ENCODE measurements around the gene RPL10. TPM values are rescaled to one million over a fixed set of nuclear protein-coding genes. Genes with fewer than 3 reads are reported as not detected.
A peak's percentile ranks its signal among the peaks of the same experiment; 100 is the strongest.

Gene RPL10
- total RNA-seq, 6 experiments from 2014 or later, result 899 to 1,899 (median 1,157) TPM

DNA sequence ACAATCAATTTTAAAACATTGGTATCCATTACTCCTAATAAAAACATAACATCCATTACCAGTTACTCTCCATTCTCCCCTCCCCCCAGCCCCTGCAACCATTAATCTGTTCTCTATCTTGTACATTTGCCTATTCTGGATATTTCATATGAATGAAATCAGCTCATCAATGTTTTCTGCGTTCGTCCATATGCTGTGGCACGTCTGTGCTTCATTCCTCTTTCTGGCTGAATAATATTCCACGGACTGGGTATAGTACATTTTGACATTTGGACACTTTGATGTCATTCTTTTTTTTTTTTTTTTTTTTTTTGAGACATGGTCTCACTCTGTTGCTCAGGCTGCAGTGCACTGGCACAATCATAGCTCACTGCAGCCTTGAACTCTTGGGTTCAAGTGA lies 5.7 kb downstream of the RPL10 start:
- Histone ChIP-seq H3K9me3 (no peaks in the 10 kb centered on the region), H3K4me3 (no peak overlapping the region), H3K4me1 (peaks cover 0 to 25% (median 6%) of the 10 kb centered on the region in 4 donors), H3K27ac (no peak overlapping the region), H3K36me3 (peaks cover 0 to 18% (median 4%) of the 10 kb centered on the region in 4 donors), H3K27me3 (no peaks in the 10 kb centered on the region)
- no peak for ATAC-seq
- TF ChIP-seq CTCF (IDR thresholded peaks at IDR 0.05) (no peak), POLR2A (IDR thresholded peaks at IDR 0.05) (no peak)
- no peak for DNase-seq
- WGBS (ENCODE audit: insufficient coverage, low coverage, low lambda C conversion rate, missing lambda C conversion rate), result 69% methylated on average over 4 of the region's 4 CpGs
- intact Hi-C loops (cut with DNase I), result loop anchor here in 1 of 2 donors (5.0 kb wide), 1 partner anchor 128 kb away; no protein-coding TSS in a partner anchor

DNA sequence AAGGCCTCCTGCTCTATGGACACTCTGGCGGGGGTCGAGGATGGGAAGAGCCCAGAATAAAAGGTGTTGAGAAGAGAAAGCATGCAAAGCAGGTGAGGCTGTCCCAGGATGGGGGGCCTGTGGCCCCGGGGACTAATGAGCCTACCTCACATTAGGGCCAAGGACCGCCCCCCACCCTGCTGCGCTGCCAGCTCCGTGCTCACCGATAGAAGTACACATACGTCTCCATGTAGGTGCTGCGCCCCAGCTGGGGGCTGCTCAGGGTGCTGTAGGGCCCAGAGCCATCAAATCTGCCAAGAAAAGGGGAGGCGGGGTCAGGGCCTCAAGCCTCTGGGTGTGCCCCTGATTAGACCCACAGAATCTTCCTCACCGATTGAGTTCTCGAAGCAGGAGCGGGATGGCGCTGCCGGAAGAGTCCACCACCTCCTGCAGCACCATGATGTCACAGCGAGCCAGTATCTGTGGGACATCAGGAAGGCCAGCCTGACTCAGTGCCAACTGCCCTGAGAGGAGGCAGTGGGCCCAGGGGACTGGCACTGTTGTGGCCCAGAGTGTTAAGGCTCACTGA lies 6.5 kb downstream of the RPL10 start:
- TF ChIP-seq CTCF (IDR thresholded peaks at IDR 0.05), result no peak
- TF ChIP-seq POLR2A (IDR thresholded peaks at IDR 0.05), result no peak
- DNase-seq, result no peak
- Histone ChIP-seq H3K36me3 (peaks cover 0 to 10% (median 4%) of the 10 kb centered on the region in 4 donors), H3K4me3 (no peak overlapping the region), H3K27me3 (no peaks in the 10 kb centered on the region), H3K27ac (no peak overlapping the region), H3K4me1 (peaks cover 0 to 19% (median 6%) of the 10 kb centered on the region in 4 donors), H3K9me3 (no peaks in the 10 kb centered on the region)
- WGBS (ENCODE audit: insufficient coverage, low coverage, low lambda C conversion rate, missing lambda C conversion rate), result 85% methylated on average over 5 of the region's 16 CpGs
- no peak for ATAC-seq
- intact Hi-C loops (cut with DNase I), result loop anchor here in 1 of 2 donors (5.0 kb wide), 1 partner anchor 128 kb away; no protein-coding TSS in a partner anchor

GRCh38 chrX:154408659-154409221 lies 10.6 kb downstream of the RPL10 start:
- Histone ChIP-seq H3K27me3 (no peaks in the 10 kb centered on the region), H3K4me1 (no peaks in the 10 kb centered on the region), H3K36me3 (no peaks in the 10 kb centered on the region), H3K27ac (peak overlapping the region in 1 of 3 donors; percentile 49), H3K4me3 (no peak overlapping the region), H3K9me3 (no peaks in the 10 kb centered on the region)
- intact Hi-C loops (cut with DNase I), result no loop called here
- no peak for ATAC-seq
- WGBS (ENCODE audit: insufficient coverage, low coverage, low lambda C conversion rate, missing lambda C conversion rate), result 65% methylated on average over 5 of the region's 10 CpGs
- no peak for TF ChIP-seq POLR2A (IDR thresholded peaks at IDR 0.05)
- TF ChIP-seq CTCF (IDR thresholded peaks at IDR 0.05), result no peak
- no peak for DNase-seq

DNA sequence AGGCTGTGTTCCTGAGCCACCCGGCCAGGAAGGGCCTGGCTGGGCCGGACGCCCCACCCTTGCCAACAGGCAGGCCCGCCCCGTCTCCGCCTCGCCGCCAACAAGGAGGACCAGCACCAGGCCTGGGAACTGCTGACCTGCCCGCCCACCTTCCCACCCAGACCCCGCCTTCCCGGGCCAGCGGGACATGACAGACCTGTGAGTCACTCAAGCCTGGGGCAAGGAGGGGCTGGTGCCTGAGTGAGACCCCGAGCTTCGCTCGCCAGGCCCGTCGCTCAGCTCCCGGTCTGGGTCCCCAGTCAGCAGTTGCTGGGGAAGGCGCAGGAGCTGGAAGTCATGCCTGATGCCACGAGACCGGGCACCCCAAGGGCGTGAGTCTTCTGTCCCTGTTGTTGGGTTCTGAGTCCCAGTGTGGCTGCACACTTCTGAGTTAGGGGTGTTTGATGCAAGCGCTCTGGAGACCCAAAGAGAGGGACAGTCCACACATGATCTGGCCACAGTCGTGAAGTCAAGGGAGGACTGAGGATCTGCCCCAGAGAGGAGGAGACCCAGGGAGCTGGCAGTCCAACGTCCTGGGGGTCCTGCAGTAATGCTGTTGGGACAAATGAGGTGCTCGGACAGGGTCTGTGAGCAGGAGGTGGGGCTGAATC lies 11.2 kb downstream of the RPL10 start, which contains the start of gene DNASE1L1:
Gene DNASE1L1 (minus strand): TSS at position 33 of the 650 bp plus-strand sequence. CDS start 3,686 bp downstream, outside the sequence.
- 43% methylated on average over 3 of the region's 26 CpGs for WGBS (ENCODE audit: insufficient coverage, low coverage, low lambda C conversion rate, missing lambda C conversion rate)
- Histone ChIP-seq H3K27ac (peak within 1 kb of the TSS; percentile 6 to 49 (median 38)), H3K27me3 (no peaks in the 10 kb centered on the region), H3K4me1 (no peaks in the 10 kb centered on the region), H3K9me3 (no peaks in the 10 kb centered on the region), H3K4me3 (no peak within 1 kb of the TSS), H3K36me3 (no peaks in the 10 kb centered on the region)
- ATAC-seq (peak; percentile 53 to 68 (median 63)), DNase-seq (peak; percentile 72 to 82 (median 82))
- no peak for TF ChIP-seq CTCF (IDR thresholded peaks at IDR 0.05)
- TF ChIP-seq POLR2A (IDR thresholded peaks at IDR 0.05), result no peak
- intact Hi-C loops (cut with DNase I), result no loop called here

Data from right lobe of liver (tissue), 6 donors.